ENCODE data around the gene ACBD3.

The ACBD3 gene

DNA sequence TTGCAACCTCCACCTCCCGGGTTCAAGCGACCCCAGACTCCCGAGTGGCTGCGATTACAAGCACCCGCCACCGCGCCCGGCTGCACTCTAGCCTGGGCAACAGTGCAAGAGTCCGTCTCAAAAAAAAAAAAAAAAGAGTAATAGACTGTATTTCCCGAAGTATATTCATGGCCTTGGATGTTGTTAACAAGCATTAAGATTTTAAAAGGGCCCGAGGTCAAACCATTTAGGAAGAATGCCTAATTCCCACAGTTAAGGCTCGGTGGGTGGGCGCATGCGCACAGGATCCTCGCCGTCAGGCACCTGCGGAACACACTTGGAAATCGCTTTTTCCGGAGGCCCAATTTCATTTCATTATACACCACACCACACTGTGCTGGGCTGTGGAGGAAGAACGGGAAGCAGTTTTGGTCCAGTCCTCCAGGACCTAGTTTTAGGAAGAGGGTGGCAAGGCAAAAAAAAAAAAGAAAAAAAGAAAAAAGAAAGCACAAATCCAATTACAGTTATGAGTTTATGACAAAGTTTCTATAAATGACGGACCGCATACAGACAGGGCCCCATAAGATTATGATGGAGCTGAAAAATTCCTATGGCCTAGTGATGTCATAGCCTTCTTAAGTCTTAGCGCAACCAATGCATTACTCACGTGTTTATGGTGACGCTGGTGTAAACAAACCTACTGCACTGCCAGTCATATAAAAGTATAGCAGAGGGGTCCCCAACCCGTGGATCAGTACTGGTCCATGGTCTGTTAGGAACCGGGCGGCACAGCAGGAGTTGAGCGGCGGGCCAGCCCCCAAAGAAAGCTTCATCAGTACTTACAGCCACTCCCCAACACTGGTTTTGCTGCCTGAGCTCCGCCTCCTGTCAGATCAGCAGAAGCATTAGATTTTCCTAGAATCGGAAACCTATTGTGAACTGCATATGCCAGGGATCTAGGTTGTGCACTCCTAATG lies 85.8 kb downstream of the ACBD3 start:
- DNase-seq: no peak
- no peaks in the 10 kb centered on the region for H3K27me3 ChIP-seq (ENCODE audit: insufficient read depth, low read depth, severe bottlenecking)
- H3K27ac ChIP-seq: no peak overlapping the region
- TF ChIP-seq, protein P1, sequence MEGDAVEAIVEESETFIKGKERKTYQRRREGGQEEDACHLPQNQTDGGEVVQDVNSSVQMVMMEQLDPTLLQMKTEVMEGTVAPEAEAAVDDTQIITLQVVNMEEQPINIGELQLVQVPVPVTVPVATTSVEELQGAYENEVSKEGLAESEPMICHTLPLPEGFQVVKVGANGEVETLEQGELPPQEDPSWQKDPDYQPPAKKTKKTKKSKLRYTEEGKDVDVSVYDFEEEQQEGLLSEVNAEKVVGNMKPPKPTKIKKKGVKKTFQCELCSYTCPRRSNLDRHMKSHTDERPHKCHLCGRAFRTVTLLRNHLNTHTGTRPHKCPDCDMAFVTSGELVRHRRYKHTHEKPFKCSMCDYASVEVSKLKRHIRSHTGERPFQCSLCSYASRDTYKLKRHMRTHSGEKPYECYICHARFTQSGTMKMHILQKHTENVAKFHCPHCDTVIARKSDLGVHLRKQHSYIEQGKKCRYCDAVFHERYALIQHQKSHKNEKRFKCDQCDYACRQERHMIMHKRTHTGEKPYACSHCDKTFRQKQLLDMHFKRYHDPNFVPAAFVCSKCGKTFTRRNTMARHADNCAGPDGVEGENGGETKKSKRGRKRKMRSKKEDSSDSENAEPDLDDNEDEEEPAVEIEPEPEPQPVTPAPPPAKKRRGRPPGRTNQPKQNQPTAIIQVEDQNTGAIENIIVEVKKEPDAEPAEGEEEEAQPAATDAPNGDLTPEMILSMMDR (IDR thresholded peaks at IDR 0.05; ENCODE audit: low read depth, low read length): no peak
- no peaks in the 10 kb centered on the region for H3K9me3 ChIP-seq (ENCODE audit: severe bottlenecking)
- H3K36me3 ChIP-seq: no peaks in the 10 kb centered on the region
- H3K4me3 ChIP-seq (ENCODE audit: low read depth, low read length): no peak overlapping the region

DNA sequence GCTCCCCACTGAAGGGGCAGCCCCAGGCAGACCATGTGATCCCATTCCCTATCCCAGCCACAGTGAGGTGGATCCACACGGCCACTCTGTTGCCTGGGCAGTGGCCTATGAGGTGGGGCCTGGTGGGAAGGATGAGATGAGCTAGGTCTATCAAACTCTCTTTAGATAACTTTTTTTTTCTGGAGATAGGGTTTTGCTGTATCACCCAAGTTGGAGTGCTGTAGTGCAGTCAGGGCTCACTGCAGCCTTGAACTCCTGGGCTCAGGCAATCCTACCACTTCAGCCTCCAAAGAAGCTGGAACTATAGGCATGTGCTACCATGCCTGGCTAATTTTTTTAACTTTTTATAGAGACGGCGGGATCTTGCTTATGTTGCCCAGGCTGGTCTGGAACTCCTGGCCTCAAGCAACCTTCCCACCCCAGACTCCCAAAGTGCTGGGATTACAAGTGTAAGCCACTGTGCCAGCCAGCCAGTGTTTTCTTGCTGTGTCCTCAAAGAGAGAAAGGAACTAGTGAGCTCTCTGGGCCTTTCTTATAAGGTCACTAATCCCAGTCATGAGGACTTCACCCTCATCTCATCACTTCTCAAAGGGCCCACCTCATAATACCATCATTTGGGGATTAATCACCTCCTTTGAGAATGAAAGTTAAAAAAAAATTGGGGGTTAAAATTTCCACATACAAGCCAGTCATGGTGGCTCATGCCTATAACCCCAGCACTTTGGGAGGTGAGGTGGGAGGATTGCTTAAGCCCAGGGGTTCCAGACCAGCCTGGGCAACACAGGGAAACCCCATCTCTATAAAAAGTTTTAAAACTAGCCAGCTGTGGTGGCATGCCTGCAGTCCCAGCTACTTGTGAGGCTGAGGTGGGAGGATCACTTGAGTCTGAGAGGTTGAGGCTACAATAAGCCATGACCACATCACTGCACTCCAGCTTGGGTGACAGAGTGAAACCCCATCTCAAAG lies 87.4 kb downstream of the ACBD3 start:
- no peak for DNase-seq
- Histone ChIP-seq H3K4me3 (ENCODE audit: low read depth, low read length) (no peak overlapping the region), H3K36me3 (no peaks in the 10 kb centered on the region), H3K27ac (no peak overlapping the region), H3K27me3 (ENCODE audit: insufficient read depth, low read depth, severe bottlenecking) (no peaks in the 10 kb centered on the region), H3K9me3 (ENCODE audit: severe bottlenecking) (no peaks in the 10 kb centered on the region)
- TF ChIP-seq, protein P1 (IDR thresholded peaks at IDR 0.05; ENCODE audit: low read depth, low read length): no peak

DNA sequence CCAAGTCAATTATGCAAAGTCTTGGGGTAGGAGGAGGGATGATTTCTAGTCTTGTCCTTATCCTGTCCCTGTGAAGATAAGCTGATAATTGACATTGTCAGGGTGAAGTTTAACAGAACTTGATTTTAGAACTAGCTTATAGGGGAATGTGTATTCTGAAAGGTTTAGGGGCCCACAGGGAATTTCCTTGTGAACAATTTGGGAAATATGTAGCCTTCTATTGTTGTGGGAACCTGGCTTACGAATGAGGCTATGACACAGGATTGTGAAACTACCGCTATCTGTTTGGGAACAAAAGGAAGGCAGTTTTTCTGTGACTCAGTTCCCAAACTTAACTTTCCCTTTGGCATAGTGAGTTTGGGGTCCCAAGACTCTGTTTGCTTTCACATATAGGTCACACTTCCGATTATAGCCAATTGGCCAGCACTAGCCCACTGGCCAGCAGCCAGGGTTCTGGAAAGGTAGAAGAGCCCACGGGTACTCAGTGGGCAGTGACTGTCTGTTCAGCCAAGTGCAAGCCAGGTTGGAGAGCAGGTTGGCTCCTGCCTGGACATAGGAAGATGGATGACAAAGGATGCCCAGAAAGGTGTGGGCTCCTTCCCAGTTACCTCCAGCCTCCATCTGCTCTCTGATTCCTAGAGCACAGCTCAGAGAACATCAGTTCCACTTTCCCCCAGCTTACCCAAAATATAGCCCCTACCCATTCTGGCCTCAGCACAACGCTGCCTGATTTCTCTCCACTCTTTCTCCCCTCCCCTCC lies 88.5 kb downstream of the ACBD3 start:
- Histone ChIP-seq H3K9me3 (ENCODE audit: severe bottlenecking) (no peaks in the 10 kb centered on the region), H3K27me3 (ENCODE audit: insufficient read depth, low read depth, severe bottlenecking) (no peaks in the 10 kb centered on the region), H3K4me3 (ENCODE audit: low read depth, low read length) (no peak overlapping the region), H3K27ac (no peak overlapping the region), H3K36me3 (no peaks in the 10 kb centered on the region)
- no peak for DNase-seq
- TF ChIP-seq, protein P1 (IDR thresholded peaks at IDR 0.05; ENCODE audit: low read depth, low read length): no peak

DNA sequence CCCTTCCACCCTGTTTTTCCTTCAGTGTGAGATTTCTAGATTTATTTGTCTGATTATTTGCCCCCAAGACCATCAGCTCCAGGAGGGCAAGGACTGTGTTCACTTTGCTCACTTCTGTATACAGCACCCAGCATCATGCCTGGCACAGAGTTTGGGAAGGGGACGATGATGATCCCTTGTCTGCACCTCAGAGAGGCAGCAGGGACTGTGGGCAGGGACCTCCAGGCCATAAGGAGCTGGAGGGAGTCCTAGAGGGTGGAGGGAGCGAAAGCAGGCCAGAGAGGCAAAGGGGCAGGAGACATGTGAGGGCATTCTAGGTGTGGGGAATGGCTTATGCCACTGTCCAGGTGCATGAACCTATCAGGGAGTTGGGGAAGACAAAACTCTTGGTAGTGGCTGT lies 91.3 kb downstream of the ACBD3 start:
- no peak for DNase-seq
- Histone ChIP-seq H3K9me3 (ENCODE audit: severe bottlenecking) (no peaks in the 10 kb centered on the region), H3K36me3 (no peaks in the 10 kb centered on the region), H3K27me3 (ENCODE audit: insufficient read depth, low read depth, severe bottlenecking) (no peaks in the 10 kb centered on the region), H3K27ac (no peak overlapping the region), H3K4me3 (ENCODE audit: low read depth, low read length) (no peak overlapping the region)
- TF ChIP-seq, protein P1 (IDR thresholded peaks at IDR 0.05; ENCODE audit: low read depth, low read length): no peak
